BJ (cell line): Measurements from ENCODE around the gene IQGAP1. TPM values are rescaled to one million over a fixed set of nuclear protein-coding genes. Genes with fewer than 3 reads are reported as not detected.

Experiments used
- CTCF ChIA-PET: fragments of 350-600 bp; formaldehyde crosslinking; extraction: SDS; loops from one replicate; lab custom pipeline; 2021; ENCODE audit warnings: antibody characterized with exemption, inconsistent platforms; lab: Yijun Ruan, JAX
- POLR2A ChIA-PET: fragments of 300-600 bp; sonication (Branson Sonifier 250); formaldehyde crosslinking; extraction: SDS; loops from one replicate; lab custom pipeline; 2021; ENCODE audit warnings: antibody characterized with exemption; lab: Charles Lee
- DNase-seq: peaks from one replicate; pipeline ENCODE4 v3.0.0-alpha.2; 2011; ENCODE audit warnings: low read depth
- H3K27me3 ChIP-seq: 2 replicates; pipeline ENCODE4 v1.6.0; 2011; ENCODE audit warnings: low read length; ENCODE audit not compliant: control insufficient read depth, insufficient read depth
- H3K36me3 ChIP-seq: 2 replicates; pipeline ENCODE4 v1.5.1; 2011; ENCODE audit warnings: low read length; ENCODE audit not compliant: control insufficient read depth, insufficient read depth
- H3K4me3 ChIP-seq: 2 replicates; pipeline ENCODE4 v1.5.1; 2011; ENCODE audit warnings: low read depth, mild to moderate bottlenecking, control low read depth, low read length
- CTCF ChIP-seq: IDR thresholded peaks from 2 replicates; pipeline ENCODE4 v1.5.1; 2011; ENCODE audit warnings: low read depth, mild to moderate bottlenecking, control low read depth, inconsistent platforms, low read length, moderate library complexity; ENCODE audit not compliant: insufficient read depth
- polyA plus RNA-seq: library from polyadenylated mRNA; depleted of rRNA; stranded (reverse); fragments of >200 nt; gene quantifications from 2 replicates; pipeline ENCODE4 v1.2.3, GENCODE V29; 2011

Gene IQGAP1
- polyA plus RNA-seq, 1 experiment, result 88.7 TPM

GRCh38 chr15:90349821-90350220, 38.2 kb upstream of the IQGAP1 start:
- DNase-seq, result no peak
- Histone ChIP-seq H3K4me3 (no peak overlapping the region), H3K27me3 (no peaks in the 10 kb centered on the region; the same call in 1 of the 2 replicates), H3K36me3 (no peaks in the 10 kb centered on the region)
- CTCF ChIA-PET, result no interaction called here
- no peak for TF ChIP-seq CTCF
- POLR2A ChIA-PET, result no interaction called here

GRCh38 chr15:90351479-90352106, 36.4 kb upstream of the IQGAP1 start:
- Histone ChIP-seq H3K4me3 (peak overlapping the region; percentile 88), H3K36me3 (no peaks in the 10 kb centered on the region), H3K27me3 (no peaks in the 10 kb centered on the region; the same call in 1 of the 2 replicates)
- ChIA-PET CTCF (interaction anchor here (1.3 to 2.6 kb wide), 3 partner anchors 9 to 130 kb away, joined by 6 to 9 read pairs (median 7); no protein-coding TSS in a partner anchor), POLR2A (no interaction called here)
- no peak for TF ChIP-seq CTCF
- no peak for DNase-seq

- TF ChIP-seq CTCF, result no peak
- no peaks in the 10 kb centered on the region; the same call in 1 of the 2 replicates for H3K27me3 ChIP-seq
- no peaks in the 10 kb centered on the region for H3K36me3 ChIP-seq
- CTCF ChIA-PET, result interaction anchor here (0.8 to 2.6 kb wide), 4 partner anchors 9 to 130 kb away, joined by 3 to 9 read pairs (median 6); no protein-coding TSS in a partner anchor
- POLR2A ChIA-PET, result no interaction called here
- DNase-seq, result peak; percentile 76
- H3K4me3 ChIP-seq, result peak within 1 kb of the TSS; percentile 88
Observed at GRCh38 chr15:90352107-90352893, 35.7 kb upstream of the IQGAP1 start, which contains the start of gene ZNF774. Gene ZNF774, plus strand, starts transcription at chr15:90352284. Its CDS starts 2,377 bp downstream, at chr15:90354661.

GRCh38 chr15:90354986-90355385, 33.1 kb upstream of the IQGAP1 start:
- no peaks in the 10 kb centered on the region; the same call in 1 of the 2 replicates for H3K27me3 ChIP-seq
- CTCF ChIA-PET, result interaction anchor here (1.0 to 1.4 kb wide), 2 partner anchors 35 to 127 kb away, joined by 4 to 5 read pairs; no protein-coding TSS in a partner anchor
- DNase-seq, result no peak
- no peaks in the 10 kb centered on the region for H3K36me3 ChIP-seq
- POLR2A ChIA-PET, result no interaction called here
- no peak overlapping the region for H3K4me3 ChIP-seq
- TF ChIP-seq CTCF, result no peak
